DMS79 (cell line): ENCODE data around the gene ST6GAL1.

Experiments used
- DNase-seq: peaks from one replicate; lab custom pipeline; 2025; lab: John Stamatoyannopoulos, UW

The ST6GAL1 gene

DNA sequence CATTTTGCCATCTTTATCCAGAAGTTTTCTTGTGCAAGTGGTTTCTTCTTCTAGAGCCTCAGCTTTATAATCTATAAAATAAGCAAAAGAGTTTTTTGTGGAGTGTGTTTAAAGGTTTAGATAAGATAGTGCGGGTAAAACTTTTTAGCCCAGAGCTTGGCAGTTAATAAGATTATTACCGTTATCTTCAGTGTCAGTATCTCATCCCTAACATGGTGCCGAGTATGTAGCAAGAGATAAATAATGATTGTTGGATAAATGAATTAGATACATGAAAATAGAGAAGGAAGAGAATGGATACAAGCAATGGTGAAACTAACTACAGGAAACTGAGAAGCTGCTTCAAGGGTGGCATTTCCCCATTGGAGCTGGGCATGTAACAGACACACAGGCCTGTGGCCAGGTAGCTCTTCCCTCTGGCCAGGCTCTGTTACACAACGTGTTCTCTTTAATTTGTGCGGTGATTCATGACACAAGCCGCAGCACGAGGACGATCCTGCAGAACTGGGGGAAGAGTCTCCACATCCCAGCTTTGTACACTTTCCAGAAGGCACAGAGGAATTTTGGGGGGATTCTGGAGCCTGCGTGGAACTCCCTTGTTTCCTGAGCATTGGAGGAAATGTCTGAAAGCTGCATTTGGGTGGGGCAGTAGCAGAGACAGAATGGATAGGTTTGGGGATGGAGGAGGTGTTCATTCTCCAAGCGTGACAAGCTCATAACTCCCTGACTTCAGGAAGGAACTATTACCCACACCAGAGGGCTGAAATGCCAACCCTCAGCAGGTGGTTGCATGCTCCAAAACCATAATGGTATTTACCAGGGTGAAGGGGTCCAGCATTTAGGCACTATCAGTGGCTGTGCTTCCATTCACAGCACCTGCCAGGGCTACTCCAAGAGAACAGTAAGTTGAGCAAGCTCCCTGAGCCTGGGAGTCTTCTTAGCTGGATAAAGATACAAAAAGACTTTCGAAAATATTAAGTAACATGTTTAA lies 14.2 kb upstream of the ST6GAL1 start:
- DNase-seq: no peak

DNA sequence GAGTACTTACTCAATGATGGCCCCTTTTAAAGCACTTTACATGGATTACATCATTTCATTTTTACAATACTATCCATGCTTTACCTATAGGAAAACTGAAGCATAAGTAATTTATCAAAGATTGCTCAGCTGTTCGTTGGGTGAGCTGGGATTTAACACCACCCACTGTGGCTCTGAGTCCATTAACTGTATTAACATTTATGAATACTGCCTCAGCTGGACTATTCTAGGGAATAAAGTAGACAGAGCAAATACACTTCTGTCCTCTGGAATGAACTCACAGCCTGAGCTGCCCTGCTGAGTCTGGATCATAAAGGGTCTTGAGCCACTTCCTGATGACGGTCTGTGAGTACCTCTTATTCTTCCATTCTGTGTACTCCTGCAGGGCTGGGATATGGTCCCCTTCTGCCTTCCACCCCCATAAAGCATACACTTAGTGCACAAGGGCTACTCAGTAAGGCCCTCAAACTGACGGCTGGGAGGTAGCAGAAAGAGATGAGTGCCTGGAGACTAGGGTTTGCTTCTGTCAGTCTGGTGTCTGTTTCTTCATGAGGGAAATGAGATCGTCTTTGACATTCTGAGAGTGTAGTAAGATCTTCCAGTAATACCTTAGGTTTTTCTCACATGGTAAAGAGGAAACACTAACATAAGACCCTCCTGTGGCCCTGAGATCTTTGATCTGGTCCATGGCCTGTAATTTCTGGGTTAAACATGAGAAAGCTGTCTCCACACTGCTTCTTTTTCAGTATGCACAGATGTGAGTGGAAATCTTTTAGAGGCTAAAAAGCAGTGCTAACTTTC lies 12.6 kb upstream of the ST6GAL1 start:
- peak; percentile 13 for DNase-seq

DNA sequence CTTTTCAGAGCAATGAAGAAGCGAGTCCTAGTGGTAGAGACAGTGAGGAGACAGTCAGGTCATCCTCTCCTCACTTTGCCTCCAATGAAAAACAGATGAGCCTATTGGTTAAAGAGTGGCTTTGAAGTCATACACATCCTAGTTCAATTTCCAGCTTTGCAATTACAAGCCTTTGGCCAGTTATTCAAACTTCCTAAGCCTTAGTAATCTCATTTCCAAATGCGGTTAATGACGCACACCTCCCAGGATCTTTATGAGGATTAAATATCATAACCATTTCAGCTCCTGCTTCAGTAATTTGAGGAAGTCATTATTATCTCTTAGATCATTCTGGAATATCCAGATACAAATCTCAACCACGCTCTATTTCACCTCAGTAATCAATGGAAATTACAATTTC lies 10.0 kb upstream of the ST6GAL1 start:
- no peak for DNase-seq

DNA sequence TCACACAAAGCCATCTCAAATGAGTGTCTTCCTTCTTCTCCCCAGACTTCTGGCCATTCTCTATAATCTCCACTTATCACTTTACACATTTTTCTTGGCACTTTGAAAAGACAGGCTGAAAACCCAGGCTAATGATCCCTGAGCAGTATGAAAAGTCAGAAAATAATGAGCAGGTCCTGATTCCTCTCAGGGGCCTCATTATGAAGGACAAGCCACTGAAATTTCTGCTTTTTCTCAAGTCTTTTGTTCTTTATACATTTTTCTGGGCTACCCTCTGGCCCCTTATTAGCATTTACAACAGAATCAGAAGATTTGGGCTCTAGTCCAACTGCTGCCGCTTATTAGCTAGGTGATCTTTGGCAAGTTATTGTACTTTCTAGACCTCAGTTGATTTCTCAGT lies 9.5 kb upstream of the ST6GAL1 start:
- DNase-seq: no peak

DNA sequence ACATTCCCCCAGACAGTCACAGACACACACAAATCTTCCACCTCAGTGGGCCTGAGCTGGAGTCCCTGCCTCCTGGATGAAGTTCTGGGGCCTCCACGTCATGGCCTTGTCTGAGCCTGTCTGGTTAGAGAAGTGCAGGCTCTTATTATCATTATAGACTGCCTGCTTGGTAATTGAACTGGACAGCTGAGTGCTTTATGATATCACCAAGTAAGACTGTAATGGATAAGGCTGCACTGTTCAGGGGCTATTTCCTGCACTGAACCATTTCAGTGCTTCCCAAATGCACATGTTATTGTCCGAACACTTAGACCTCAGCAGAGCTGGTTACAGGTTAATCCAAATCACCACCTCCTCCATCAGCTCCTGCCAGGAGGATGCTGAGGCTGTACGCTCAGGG lies 8.7 kb upstream of the ST6GAL1 start:
- no peak for DNase-seq

DNA sequence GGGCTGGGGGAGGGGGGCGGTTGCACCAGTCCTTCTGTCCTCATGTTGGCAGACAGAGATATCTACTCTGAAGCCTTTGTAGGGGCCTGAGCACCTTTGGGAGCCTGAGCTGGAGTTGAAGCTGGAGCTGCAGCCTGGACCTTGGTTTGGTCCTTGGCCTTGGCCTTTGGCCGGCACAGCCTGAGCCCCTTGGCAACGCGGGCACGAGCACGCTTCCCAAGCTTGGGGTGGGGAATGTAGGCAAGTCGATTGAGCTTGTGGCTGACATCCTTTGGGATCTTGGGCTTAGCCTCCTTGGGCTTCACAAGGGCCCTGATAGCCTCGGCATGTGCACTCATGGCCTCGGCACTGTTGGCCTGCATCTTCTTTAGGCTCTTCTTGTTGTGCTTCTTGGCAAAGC lies 8.1 kb upstream of the ST6GAL1 start:
- DNase-seq: no peak

DNA sequence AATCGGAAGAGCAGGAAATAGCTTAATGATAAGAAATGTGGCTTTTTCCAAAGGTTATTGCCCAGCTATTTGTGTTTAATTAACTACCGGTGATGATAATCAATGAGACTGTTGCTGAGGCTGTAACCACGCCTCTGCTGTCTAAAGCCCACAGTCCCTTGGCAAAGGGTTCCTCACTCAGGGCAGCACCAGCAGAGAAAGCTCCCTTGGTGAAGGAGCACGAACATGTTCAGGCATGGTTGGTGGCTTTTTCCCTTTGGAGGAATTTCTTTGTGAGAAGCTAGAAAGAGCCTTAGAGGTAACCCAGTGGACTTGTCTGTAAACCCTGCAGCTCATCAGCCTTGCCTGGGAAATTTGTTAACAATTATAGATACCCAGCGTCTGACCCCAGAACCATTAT lies 7.5 kb upstream of the ST6GAL1 start:
- no peak for DNase-seq

DNA sequence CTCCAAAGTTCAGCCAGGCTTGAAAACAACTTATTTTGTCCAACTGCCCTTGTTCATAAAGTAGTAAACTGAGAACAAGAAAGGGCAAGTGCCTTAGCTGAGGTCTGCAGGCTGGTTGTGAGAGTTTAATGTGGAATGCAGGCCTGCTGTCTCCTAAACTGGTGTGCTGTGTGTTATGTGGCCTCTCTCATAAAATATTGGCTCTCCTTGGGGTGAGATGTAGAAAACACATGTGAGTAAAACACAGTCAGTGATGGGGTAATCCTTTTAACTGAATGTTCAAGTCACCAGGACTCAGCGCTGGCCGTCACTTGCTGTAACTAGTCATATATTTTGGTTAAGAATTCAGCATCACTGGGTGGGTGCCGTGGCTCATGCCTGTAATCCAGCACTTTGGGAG lies 7.1 kb upstream of the ST6GAL1 start:
- no peak for DNase-seq

DNA sequence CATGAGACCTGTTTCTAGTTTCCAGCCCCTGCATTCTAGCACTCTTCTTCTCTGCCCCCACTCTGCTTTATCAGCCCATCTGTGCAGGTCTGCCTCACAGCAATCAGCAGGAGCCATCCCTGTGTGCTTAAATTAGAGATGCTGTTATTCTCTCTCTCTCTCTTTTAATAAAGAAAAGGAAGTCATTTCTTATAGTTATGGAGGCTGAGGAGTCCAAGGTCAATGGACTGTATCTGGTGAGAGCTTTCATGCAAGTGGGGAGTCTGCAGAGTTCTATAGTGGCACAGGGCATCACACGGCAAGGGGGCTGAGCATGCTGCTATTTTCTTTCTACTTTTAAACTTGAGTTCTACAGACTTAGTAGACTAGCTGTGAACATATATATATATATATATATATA lies 4.5 kb upstream of the ST6GAL1 start:
- DNase-seq: no peak

DNA sequence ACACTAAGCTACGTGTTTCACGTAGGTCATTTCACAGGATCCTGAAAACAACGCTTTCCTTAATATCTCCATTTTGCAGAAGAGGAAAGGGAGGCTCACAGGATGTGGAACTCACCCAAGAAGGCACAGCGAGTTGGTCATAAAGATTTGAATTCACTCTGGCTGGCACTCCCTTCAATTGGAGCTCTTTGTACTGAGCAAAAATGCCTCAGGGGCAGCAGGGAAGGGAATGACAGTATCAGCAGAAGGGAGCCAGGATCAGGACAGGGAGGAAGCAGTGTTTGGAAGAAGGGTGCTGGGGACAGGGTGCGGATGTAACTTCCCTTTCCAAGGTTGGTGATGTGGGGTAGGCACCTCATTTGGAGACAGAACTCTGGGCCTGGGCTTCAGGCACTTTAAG lies 1.1 kb upstream of the ST6GAL1 start:
- DNase-seq: no peak

DNA sequence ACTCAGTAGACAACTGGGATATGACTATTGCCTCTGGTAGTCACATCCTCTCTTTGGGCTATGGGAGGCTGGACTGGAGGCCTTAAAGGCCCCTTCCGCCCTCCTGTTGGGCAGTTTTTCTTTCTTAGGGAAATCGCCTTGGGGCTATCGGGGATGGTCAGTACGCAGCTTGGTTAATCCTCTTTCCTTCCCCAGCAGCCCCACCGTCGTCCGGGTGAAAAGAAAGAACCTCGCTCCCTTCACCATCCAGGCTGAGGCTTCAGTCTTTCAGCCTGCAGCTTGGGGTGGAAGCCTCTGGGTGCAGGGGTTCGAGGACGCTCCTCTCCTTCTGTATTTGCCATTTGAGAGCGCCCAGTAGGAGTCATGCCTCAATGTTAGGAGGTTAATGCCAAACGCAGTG lies 641 bp upstream of the ST6GAL1 start:
- no peak for DNase-seq

DNA sequence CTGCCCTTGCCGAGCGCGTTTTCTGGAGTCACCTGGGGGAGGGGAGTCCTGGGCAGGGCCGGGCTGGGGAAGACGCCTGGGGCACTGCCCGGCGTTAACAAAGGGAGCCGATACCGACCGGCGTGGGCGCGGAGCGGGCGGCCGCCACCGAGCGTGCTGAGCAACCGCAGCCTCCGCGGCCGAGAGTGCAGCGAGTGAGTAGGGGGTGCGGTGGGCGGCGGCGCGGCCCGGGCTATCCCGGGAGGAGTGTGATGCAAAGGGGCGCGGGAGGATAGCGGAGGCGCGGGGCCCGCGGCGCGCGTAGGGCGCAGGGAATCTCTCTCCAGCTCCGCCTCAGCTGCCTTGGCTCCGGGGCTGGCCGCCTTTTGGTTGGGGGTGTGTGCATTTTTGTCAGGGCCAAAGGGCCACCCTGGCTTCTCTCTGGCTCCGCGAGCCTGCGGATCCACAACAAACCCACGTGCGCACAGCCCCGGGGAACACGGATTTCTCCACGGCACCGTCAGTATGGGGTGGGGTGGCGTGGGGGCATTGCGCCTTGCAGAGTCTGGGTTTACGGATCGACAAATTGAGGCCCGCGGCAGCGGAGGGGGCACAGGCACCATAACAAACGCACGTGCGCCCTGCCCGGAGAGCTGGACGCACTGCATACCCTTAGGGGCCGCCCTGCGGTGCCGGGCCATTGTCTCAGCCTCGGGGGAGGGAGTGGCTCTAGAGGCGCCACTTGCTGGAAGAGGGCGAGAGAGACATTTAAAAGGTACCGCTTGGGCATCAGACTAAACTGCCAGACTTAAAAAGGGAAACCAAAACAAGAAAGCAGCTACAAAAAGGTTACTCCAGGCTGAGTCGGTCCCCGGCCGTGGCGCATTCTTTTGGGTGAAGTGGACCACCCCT lies 560 bp downstream of the ST6GAL1 start:
- no peak for DNase-seq

DNA sequence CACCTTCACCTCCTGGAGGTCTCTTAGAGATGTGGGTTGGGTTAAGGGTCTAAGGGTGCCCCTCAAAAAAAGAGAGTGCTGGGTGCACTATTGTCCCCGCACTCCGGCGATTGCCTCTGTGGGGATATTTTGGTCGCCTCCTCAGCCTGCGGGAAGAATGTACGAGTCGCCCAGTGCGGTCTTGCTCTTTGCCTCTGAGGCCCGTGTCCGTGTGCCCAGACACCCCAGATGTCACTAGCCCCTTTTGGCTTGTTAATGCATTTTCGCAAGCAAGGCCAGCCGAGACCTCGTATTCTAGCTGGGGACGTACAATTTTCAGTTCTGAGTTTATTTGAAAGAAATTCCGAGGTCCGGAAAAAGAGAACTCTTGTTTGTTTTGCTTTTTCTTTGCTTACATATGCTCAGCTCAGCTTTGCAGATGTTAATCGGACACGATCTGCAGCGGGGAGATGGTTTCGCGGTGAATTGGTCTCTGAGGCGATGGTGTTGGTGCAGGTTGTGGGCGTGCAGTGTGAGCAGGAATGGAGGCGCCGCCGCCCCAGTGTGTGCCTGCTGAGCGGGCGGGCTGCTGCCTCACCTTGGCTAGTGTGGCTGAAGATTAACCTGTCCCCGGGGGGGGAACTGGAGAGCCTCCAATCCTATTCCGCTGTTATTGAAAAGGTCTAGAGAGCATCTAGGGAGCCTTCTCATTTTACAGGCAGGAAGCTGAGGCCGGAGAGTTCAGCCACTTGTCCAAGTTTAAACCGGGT lies 1.4 kb downstream of the ST6GAL1 start:
- peak; percentile 46 for DNase-seq

DNA sequence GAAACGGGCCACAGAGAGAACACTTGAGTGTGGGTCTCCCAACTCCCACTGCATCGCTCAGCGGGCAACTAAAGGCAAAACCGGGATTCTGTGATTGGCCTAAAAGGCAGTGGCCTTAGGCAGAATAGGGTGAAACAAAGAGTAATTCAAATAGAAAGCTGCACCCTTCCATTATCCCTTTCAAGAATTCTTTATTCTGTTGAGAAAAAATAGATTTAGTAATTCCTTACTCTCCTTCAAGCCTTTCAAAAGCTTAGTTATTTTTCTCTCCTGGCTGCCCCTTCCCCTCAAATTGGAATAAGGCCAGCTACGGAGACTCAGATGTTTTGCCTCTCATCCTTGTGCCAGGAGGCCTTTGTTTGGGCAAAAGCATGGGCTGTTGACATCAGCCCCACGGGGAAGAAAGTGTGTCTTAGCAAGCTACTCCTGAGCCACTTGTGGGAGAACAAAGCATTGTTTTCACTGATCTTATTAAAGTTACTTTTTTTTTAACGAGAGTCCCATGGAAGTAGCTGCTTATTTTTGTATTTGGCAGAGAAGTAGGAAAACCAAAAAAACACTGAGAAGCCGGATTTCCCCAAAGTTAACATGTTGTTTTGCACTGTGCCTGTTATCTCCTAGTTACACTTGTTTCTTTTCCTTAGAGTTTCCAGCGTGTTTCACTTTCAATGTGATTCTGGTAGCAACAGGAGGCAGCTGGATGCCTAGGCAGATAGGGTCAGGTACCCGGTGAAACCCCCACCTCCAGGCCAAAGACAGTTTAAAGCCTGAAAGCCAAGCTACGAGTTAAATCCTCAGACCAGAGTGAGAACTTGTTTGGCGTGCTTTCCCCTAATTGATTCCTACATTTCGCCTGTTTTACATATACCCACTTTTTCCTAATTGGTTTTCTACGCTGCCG lies 2.2 kb downstream of the ST6GAL1 start:
- peak; percentile 58 for DNase-seq

DNA sequence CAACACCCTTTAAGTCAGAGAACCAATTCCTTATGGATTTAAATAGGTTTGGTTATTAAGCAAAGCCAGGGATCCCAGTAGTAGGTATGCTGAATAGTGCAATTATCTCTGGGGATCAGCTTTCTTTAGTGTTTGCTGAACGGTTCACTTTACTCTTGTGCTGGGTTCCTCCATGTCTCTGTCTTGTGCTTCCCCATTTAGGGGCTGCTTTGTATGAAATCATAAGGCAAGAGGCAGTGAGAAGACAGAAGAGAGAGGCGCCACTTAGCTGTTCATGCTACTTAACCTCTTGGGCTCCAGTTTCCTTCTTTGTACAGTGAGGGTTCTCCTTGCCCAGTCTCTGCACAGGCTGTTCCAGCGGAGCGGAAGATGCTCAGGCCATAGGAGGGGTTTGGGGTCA lies 3.5 kb downstream of the ST6GAL1 start:
- no peak for DNase-seq

DNA sequence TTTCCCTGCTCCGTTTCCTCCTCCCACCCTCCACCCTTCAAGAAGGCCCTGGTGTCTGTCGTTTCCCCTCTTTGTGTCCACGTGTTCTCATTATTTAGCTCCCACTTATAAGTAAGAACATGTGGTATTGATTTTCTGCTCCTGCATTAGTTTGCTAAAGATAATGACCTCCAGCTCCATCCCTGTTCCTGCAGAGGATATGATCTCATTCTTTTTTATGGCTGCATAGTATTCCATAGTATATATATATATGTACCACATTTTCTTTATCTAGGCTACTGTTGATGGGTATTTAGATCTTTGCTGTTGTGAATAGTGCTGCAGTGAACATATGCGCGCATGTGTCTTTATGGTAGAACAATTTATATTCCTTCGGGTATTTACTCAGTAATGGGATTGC lies 4.8 kb downstream of the ST6GAL1 start:
- no peak for DNase-seq

DNA sequence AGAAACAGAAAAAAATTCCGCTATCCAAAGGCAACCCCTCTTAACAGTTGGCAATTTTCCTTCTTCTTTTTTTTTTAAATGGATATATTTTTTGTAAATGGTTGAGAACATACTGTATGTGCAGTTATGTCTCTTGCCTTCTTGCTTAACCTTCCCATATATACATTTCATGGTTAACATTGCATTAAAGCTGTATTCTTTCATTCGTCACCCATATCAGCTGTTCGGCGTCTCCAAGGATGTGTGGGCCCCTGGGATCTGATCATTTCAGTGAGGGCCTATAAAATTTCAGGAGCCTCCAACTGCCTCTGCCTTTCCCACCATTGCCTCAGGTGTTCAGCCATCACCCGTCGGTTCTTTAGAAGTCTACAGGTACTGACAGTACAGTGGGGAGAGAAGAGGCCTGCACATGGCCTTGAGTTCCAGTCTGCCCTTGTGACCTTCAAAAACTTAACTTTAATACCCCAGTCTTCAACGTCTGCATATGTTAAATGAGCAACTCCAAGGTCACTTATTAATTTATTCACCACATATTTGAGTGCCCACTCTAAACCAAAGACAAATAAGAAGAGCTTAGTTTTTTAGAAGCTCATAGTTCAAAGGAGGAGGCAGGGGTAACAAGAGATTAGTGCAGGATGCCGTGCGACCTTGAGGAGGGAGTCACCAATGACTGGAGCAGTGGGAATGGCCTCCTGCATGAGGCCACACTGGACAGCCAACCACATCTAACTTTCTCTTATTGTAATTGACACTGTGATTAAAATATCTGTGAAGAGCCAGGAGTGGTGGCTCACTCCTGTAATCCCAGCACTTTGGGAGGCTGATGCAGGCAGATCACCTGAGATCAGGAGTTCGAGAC lies 6.9 kb downstream of the ST6GAL1 start:
- DNase-seq: no peak

DNA sequence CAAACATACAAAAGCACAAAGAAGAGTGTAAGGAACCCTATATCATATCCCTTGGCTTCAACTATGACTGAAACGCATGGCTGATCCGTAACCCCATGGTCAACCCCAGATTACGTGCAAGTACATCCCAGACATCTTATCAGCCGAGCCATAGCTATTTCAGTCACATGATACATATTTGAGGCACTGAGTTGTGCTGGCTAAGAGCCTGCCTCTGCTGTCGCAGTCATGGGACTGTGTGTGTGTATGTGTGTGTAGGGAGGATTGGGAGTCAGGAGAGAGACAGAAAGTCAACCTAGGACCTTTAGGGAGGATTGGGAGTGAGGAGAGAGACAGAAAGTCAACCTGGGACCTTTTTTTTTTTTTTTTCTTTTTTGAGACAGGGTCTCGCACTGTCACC lies 8.4 kb downstream of the ST6GAL1 start:
- no peak for DNase-seq

DNA sequence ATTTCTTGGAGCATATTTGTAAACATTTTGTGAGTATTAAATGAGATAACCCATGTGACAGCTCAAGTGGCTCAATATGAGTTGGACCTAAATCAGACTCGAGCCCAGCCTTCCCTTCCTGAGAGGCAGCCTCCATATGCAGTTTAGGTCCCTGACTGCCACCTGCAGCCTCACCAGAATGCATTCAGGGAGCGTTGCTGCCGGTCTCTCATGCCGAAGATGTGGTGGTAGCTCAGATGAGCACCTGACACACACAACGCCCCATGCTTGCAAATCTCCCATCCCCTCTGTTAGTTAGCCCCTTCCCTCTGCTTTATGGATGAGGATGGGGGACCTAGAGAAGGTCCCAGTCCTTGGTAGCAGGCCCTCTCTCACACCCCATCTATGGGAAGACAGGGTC lies 9.2 kb downstream of the ST6GAL1 start:
- DNase-seq: no peak
